DLD1 (cell line): ENCODE results near the gene GSAP.

Source experiments
- in situ Hi-C: cut with HindIII; loops from 2 replicates; pipeline ENCODE4 v1.10.0; 2017; ENCODE audit warnings: low sequenced_read_pairs

The GSAP gene

GRCh38 chr7:77409005-77409738, 7.0 kb downstream of the GSAP start:
- in situ Hi-C loops: no loop called here

- in situ Hi-C loops: no loop called here
These were observed 8.2 kb downstream of the GSAP start for GRCh38 chr7:77407906-77408305.

GRCh38 chr7:77406421-77406820, 9.7 kb downstream of the GSAP start:
- in situ Hi-C loops: no loop called here

- in situ Hi-C loops: no loop called here
These were observed 11.5 kb downstream of the GSAP start for GRCh38 chr7:77404641-77405040.

- in situ Hi-C loops: no loop called here
These were observed 12.2 kb downstream of the GSAP start for GRCh38 chr7:77403957-77404356.

GRCh38 chr7:77402818-77403217, 13.3 kb downstream of the GSAP start:
- in situ Hi-C loops: no loop called here

GRCh38 chr7:77401002-77401401, 15.1 kb downstream of the GSAP start:
- in situ Hi-C loops: no loop called here

GRCh38 chr7:77399816-77400215, 16.3 kb downstream of the GSAP start:
- in situ Hi-C loops: no loop called here

GRCh38 chr7:77396894-77397547, 19.1 kb downstream of the GSAP start:
- in situ Hi-C loops: no loop called here

- in situ Hi-C loops: no loop called here
These were observed 20.5 kb downstream of the GSAP start for GRCh38 chr7:77395626-77396025.

GRCh38 chr7:77393954-77394353, 22.2 kb downstream of the GSAP start:
- in situ Hi-C loops: no loop called here

- in situ Hi-C loops: no loop called here
These were observed 22.9 kb downstream of the GSAP start for GRCh38 chr7:77393261-77393660.

GRCh38 chr7:77391230-77391629, 24.9 kb downstream of the GSAP start:
- in situ Hi-C loops: no loop called here

- in situ Hi-C loops: no loop called here
These were observed 28.0 kb downstream of the GSAP start for GRCh38 chr7:77388055-77388641.

GRCh38 chr7:77386165-77386822, 29.9 kb downstream of the GSAP start:
- in situ Hi-C loops: no loop called here

GRCh38 chr7:77383333-77383740, 32.8 kb downstream of the GSAP start:
- in situ Hi-C loops: no loop called here

GRCh38 chr7:77382532-77382931, 33.6 kb downstream of the GSAP start:
- in situ Hi-C loops: no loop called here

GRCh38 chr7:77378584-77378983, 37.6 kb downstream of the GSAP start:
- in situ Hi-C loops: no loop called here

- in situ Hi-C loops: no loop called here
These were observed 45.5 kb downstream of the GSAP start for GRCh38 chr7:77370606-77371005.

GRCh38 chr7:77368974-77369373, 47.2 kb downstream of the GSAP start:
- in situ Hi-C loops: no loop called here

- in situ Hi-C loops: no loop called here
These were observed 48.2 kb downstream of the GSAP start for GRCh38 chr7:77367976-77368375.

GRCh38 chr7:77362905-77363304, 53.2 kb downstream of the GSAP start:
- in situ Hi-C loops: no loop called here
